ENCODE data around the gene PCBP4.

- TF ChIP-seq CTCF (IDR thresholded peaks at IDR 0.05) (no peak), EZH2 (IDR thresholded peaks at IDR 0.05; ENCODE audit: borderline replicate concordance, insufficient read depth, low read depth, low read length, poor library complexity, severe bottlenecking) (no peak)
Observed at GRCh38 chr3:52005571-52005986, 38.3 kb upstream of the PCBP4 start.

Data from B cell (primary cell).